GM18873 (cell line): ENCODE measurements around the gene PCLO.

Experiments
- ATAC-seq: cut with Tn5 transposase; IDR thresholded peaks from one replicate; pipeline ENCODE4 v1.9.1; 2021; ENCODE audit warnings: mild to moderate bottlenecking, moderate library complexity, moderate number of reproducible peaks; ENCODE audit not compliant: unreplicated experiment, low FRiP score

Gene PCLO, protein sequence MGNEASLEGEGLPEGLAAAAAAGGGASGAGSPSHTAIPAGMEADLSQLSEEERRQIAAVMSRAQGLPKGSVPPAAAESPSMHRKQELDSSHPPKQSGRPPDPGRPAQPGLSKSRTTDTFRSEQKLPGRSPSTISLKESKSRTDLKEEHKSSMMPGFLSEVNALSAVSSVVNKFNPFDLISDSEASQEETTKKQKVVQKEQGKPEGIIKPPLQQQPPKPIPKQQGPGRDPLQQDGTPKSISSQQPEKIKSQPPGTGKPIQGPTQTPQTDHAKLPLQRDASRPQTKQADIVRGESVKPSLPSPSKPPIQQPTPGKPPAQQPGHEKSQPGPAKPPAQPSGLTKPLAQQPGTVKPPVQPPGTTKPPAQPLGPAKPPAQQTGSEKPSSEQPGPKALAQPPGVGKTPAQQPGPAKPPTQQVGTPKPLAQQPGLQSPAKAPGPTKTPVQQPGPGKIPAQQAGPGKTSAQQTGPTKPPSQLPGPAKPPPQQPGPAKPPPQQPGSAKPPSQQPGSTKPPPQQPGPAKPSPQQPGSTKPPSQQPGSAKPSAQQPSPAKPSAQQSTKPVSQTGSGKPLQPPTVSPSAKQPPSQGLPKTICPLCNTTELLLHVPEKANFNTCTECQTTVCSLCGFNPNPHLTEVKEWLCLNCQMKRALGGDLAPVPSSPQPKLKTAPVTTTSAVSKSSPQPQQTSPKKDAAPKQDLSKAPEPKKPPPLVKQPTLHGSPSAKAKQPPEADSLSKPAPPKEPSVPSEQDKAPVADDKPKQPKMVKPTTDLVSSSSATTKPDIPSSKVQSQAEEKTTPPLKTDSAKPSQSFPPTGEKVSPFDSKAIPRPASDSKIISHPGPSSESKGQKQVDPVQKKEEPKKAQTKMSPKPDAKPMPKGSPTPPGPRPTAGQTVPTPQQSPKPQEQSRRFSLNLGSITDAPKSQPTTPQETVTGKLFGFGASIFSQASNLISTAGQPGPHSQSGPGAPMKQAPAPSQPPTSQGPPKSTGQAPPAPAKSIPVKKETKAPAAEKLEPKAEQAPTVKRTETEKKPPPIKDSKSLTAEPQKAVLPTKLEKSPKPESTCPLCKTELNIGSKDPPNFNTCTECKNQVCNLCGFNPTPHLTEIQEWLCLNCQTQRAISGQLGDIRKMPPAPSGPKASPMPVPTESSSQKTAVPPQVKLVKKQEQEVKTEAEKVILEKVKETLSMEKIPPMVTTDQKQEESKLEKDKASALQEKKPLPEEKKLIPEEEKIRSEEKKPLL (N-terminal part only)

DNA sequence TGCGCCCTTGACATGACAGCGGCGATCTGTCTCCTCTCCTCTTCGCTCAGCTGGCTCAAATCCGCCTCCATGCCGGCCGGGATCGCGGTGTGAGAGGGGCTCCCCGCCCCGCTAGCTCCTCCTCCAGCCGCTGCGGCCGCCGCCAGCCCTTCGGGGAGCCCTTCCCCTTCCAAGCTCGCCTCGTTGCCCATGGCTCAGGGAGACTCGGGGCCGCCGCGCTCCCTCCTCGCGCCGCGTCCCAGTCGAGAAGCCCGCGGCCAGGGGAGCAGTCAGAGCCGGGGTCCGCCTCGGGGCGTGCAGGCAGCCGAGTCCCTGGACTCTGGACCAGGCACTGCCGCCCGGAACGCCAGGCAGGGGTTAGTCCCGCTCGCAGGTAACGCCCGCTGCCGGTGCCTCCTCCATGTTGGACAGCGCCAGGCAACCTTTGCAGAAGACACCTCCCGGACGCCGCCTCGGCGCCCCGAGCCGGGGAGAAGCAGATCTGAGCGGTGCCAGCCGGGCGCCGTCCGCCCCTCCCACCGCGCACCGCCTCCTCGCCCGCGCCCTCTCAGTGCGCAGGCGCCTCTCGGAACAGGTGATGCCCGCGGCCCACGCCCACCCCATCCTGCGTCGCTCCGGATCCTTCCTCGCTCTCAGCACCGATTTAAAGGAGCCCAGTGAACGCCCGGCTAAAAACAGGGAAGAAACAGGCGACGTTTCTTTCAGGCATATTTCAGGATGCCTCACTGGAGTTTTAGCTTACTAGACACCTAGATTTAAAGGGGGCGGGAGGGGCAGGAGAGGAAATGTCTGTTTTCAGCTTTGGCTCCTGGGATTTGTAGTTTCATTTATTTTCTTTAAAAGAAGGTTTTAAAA, at the start of gene PCLO:
Gene PCLO (minus strand): TSS at position 483 of the 855 bp plus-strand sequence. CDS start 292 bp downstream, at position 191.
- ATAC-seq, result no peak

DNA sequence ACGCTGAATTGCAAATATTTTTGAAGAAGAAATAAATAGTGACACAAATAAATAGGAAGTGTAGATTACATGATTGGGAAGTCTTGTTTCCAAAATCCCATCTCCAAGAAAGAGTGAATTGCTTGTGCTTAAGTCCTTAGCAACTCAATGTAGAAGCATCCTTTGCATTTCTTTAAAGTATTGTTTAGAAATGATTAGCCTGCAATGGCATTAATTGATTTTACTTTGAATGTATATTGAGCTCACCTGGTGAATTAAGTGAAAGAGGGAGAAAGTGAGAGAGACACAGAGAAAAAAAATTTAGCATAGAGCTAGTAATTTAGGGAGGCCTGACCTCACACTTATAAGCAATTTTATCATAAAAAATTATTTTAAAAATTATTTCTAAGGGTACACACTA, 49.0 kb upstream of the PCLO start:
- ATAC-seq, result no peak

DNA sequence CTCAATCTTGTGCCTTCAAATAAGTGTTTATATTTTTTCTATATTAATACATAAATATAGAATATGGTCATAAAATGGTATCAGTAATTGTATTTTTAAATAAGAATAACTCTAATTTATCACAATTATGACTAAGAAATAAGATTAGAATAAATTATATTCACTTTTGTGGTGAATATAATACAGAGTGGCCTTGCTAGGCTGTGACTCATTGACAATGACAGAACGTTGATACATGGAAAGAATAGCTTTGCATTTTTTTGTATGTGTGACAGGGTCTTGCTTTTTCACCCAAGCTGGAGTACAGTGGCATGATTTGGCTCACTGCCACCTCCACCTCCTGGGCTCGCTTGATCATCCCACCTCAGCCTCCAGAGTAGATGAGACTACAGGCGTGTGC, 47.8 kb upstream of the PCLO start:
- ATAC-seq, result no peak

DNA sequence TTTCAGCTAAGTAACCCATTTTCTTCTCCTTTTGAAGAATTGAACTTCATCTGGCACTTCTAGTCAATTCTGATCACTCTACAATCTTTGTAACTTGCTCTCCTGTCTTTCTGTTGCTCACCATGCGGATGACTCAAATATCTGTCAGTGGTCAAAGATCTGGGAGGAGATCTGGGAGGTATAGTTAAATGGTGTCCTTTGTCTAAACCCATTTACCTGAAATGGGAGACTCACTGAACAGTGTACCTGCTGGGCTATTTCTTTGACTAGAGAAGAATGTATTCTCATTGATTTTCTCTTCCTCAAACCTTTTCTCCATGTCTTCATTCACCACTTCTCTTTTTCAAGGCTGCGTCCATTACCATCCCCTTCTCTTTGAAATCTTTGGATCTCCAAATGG, 42.0 kb upstream of the PCLO start:
- ATAC-seq, result no peak

DNA sequence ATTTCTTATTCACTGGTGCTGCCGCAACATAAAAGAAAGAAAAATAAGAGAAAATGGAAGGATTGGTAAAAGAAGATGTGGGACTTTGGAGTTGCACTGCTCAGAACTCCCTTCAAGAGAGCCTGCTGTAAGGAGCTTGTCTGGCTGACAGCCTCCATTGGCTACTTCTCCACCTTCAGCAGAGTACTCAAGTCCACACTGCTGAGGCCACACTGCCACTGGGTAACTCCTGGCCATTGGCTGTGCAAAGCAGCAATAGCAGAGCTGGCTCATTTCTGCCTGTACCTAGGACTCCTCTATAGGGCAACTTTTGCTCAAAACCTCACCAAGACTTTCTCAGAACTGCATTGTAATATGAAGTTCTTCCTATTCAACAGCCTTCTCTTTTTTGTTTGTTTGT, 38.7 kb upstream of the PCLO start:
- no peak for ATAC-seq

DNA sequence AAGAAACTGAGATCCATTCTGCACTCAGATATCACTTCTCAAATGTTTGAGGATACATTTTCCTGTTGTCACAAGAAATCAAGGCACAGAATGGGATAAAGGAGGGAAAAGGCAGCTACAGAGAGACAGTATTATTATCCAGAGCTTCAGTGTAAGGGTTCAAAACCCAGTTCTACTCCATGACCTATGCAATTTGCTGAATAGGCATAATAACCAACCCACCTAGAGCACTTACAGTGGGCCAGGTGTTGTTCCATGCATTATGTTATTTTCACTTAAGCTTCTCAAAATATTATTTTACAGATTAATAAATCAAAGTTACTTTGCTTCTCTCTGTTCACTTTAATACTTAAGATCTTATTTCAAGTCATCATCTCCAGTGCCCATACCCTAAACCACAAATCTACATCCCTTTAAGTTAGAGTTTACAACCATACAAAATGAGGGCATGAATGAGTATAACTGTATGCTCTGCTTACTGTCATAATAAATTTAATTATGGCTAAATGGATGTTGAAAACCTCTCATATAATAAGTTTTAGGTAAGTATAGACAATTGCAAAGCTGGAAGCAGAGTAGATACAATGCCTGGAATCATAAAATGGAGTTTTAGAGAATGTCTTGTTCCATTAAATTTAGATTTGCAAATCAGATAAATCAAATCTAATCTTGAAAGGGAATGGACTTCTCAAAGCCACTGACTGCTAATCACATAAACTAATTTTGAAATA, 28.1 kb upstream of the PCLO start:
- no peak for ATAC-seq

DNA sequence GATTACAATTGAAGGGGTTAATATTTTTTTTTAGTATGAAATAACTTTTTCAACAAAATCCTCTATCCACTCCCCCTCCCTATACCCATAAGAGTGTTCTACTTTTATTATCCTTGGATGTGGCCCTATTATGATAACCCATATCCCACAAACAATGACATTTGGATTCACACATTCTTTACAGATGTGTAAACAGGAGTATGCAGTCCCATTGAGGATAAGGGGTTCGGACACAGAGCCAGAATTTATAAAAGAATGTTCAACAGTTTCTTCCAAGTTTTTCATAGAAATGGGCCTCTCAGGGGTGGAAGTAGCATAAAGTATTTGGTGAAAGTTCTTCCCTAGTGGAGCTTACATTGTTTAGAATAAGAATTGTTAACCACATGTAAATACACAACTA, 16.1 kb upstream of the PCLO start:
- ATAC-seq, result no peak

DNA sequence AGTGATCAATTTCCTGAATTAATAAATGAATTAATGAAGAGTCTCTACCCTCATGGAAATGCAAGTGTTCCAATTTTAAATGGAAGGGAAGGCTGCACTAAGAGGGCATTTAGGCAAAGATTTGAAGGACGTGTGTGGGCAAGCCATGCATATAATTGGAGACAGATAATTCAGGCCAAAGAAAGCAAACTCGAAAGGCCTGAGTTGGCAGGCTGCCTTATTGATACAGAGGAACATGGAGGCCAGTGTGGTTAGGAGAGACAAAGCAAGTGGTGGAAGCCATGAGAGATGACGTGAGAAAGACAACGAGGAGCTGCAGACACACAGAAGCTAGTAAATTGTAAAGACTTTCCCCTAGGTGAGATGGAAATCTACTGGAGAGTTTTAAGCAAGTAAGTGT, 15.4 kb upstream of the PCLO start:
- ATAC-seq, result no peak

DNA sequence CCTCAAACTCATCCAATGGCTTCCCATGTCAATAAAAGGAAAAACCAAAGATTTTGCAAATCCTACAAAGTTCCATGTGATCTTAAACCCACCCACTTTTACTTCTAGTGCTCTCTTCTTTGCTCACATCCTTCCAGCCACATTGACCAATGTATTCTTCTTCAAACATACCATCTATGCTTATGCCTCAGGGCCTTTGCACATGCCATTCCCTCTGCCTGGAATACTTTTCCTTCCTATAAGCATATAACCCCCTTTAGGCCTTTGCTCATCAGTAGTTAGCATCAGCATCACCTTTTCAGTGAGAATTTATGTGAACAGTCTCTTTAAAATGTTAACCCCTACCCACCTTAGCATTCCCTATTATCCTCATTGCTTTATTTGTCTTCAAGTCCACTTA, 11.0 kb upstream of the PCLO start:
- ATAC-seq, result no peak

DNA sequence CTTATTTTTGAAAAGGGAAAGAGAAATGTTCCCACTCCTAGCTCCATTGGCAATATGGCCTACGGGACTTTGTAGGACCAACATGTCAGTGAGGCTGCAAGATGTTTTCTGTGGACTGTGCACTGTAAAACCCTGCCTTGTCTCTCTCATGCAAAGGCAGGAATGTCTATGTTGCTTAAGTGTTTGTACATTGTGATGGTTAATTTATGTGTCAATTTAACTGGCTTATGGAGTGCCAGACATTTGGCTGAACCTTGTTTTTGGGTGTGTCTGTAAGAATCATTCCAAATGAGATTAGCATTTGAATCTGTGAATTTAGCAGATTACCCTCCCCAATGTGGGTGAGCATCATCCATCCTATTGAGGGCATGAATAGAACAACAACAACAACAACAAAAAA, 4.1 kb upstream of the PCLO start:
- ATAC-seq, result no peak

DNA sequence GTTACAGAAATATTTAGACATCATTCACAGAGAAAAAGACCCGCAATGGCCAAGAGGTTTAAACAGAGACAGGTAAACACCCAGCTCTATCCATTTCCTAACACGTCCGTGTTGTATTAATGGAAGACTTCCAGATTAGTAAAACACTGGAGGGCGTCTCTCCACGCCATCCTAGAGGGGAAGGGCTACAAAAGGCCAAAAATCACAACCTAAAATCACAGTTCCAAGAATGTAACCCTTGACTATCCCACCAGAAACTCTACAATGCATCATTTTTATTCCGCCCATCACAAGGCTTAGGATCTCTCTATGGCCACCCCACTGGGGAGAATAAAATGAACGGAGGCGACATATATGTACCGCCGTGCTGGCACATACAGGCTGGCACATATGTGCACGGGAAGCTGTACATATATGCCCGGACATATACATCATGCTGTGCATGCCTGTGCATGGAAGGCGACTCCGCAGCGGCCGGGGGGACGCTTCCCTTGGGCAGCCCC, 734 bp downstream of the PCLO start:
- no peak for ATAC-seq

DNA sequence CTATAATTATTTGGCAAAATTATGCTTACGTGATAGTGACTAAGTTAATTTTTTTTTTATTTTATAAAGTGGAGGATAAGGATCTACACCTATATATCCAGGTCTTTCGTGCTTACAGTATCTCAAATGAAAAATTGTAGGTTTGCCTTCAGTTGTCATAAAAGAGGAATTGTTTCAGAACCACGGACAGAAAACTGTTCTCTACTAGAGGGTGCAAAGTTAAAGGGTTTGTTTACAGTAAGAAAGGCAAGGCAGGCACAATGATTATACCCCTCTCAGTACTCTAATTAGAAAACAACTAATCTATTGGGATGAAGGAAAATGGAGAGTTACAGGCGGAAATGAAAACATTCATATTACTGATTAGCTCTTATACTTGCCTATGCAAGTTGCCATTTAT, 1.5 kb downstream of the PCLO start:
- no peak for ATAC-seq

DNA sequence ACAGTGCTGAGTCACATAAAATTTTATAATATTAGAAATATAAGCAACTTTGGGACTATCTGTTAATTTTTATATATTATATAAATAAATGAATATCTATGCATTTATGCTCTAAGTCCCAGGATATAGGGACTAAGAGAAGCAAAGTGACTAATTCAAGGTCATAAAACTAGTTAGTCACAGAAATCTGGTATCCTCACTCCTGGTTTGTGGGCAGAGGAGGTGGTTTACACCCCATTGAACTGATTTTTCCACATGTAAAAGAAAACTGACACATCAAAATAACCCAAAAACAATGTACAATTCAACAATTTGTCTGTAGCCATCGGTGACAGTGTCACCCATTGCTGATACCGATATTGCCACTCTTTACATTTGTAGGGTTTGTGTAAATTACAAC, 3.0 kb downstream of the PCLO start:
- ATAC-seq, result no peak

DNA sequence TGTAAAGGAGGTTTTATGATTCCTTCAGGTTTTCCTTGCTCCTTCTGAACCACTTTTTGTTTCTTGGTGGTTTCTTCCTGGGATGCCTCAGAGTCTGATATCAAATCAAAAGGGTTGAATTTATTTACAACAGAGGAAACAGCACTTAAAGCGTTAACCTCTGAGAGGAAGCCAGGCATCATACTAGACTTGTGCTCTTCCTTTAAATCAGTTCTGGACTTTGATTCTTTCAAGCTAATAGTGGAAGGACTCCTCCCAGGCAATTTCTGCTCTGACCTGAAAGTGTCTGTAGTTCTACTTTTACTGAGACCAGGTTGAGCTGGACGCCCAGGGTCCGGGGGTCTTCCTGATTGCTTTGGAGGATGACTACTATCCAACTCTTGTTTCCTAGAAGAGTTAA, 6.7 kb downstream of the PCLO start:
- ATAC-seq, result no peak

DNA sequence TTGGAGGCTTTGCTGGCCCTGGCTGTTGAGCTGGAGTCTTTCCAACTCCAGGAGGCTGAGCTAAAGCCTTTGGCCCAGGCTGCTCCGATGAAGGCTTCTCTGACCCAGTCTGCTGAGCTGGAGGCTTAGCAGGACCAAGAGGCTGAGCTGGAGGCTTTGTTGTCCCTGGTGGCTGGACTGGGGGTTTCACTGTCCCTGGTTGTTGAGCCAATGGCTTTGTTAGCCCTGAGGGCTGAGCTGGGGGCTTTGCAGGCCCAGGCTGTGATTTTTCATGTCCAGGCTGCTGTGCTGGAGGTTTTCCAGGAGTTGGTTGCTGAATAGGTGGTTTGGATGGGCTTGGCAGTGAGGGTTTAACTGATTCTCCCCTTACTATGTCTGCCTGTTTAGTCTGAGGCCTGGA, 7.3 kb downstream of the PCLO start:
- no peak for ATAC-seq

DNA sequence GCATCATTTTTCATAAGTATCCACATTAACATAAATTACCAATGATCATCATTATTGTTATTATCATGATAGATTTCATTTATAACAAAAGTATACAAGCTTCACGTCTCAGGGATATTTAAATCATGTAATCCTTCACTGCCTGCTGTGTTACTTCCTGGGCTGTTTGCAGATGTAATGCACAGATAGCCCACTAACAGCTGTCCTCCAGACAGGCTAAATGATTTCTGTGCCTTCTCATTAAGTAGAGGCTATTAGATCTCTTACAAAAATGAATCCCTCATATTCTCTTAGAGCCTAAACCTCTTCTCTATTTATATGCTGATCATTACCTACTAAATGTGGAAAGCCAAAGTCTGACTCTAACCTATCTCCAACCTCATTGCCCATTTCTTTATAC, 9.3 kb downstream of the PCLO start:
- ATAC-seq, result no peak

DNA sequence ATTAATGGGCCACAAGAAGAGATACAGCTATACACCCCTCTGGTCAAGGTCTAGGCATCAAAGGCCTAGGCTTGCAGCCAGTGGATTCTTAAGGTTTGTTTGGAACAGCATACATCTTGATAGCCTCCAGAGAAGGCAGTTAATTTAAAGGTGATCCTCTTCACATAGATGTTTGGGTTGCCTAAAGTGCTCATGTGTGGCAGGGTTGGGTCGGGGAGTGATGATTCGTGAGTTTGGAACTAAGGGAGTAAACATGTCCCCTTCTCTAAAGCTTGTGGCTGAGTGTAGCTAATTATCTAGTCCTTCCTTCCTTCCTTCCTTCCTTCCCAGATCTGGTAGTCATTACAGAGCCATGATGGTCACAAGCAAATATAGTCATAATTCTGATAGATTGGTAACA, 12.4 kb downstream of the PCLO start:
- no peak for ATAC-seq

DNA sequence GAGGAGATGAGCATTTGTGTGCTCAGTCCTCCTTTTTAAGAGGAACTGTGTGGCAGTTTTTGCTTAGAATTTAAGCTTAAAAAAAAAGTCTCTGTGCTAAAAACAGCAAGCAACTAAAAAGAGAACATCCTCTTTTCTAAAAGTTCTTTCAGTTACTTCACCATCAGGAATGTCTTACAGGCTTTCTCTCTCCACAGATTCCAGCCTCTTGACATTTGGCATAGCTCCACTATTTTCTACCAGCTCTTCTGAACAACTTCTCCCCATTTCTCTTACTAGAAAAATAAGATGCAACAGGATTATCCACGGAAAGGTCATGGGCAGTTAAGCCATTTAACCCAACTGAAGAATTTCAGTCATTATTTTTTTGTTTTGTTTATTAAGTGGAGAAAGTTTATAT, 13.2 kb downstream of the PCLO start:
- no peak for ATAC-seq

DNA sequence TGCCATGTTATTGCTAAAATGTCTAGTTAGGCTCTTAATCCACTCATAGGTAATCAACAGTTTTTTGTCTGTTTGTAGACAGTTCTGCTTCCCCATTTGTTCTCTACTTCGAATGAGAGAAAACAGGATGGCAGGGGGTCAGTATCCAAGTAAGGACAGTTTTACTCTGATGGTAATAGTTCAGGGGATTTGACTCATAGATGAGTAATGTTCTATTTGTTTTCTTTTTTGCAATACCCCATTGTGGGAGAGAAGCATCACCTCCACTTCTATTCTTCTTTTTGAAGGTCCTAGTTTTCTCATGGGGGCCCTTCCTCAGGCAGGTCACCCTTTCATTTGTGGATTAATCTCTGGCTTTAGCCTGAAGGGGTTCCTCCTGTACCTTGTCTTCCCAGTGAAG, 13.9 kb downstream of the PCLO start:
- ATAC-seq, result no peak
